Activated CD8-positive, alpha-beta memory T cell treated with anti-CD3 and anti-CD28 coated beads, Interleukin-2, amount 50 U/mL, for 24 hours (primary cell): ENCODE results near the gene GPC5.

Experiments used
- DNase-seq: peaks from one replicate; pipeline ENCODE4 v3.0.0-alpha.2; 2020; ENCODE audit errors: extremely low read depth

GPC5 gene

DNA sequence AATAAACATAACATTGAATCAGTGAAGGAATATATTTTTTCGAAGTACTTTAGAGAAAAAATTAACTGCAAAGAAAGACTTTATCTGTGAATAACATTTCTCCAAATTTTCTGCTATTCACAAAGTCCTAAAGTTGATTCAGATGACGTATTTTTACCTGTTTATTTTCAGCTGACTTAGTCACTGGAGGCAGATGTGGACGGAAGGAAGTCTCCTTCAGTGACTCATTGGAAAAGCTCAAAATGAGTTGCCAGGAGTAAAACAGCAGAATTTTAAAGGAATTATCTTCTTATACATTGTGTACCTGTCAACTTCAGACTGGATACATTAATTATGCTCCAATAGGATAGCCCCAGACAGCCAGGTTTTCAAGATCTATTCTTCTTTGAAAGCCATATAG, 1148.8 kb downstream of the GPC5 start:
- DNase-seq: no peak

DNA sequence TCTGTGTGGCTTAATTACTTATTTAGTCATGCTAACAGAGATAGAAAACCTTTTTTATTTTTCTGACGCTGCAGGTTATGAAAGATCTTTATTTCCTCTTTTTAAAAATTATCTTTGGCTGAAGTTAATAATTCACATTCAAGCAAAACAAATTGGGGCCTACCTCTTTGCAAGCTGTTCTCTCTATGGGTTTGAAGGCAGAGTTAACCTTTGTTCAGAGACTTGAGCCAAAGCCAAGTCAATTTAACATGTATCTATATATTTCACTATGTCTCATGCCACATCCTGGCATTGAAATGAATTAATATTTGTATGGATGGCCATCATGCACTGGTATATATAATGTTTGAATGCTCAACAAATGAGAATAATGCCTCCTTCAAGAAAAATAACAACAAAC, 1150.9 kb downstream of the GPC5 start:
- no peak for DNase-seq

DNA sequence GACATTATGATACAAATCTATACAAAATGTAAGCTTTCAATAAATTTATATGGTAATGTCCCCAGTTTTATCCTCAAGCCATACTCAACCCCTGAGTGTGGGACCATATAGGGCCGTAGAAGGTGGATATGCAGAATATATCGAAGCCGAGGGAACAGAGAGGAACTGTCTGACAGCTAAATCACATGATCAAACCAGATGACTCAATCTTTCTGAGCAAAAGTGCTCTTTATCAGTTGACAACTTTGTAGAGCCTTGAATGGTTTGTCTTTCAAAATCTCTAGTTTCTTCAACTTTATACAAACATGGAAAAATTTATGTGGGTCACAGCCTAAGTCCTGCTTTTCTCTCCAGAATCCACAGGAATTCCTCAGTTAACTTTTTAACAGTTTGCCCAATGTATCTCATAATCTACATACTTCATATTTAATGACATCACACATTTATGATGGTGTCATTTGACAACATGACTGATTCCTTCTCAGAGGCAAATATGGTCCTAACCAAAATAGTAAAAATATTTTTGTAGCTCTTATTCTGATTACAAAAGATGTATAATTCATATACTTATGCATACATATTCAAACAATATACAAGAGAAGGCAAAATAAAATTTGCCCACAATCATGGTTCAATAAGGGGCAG, 1155.2 kb downstream of the GPC5 start:
- DNase-seq: no peak

DNA sequence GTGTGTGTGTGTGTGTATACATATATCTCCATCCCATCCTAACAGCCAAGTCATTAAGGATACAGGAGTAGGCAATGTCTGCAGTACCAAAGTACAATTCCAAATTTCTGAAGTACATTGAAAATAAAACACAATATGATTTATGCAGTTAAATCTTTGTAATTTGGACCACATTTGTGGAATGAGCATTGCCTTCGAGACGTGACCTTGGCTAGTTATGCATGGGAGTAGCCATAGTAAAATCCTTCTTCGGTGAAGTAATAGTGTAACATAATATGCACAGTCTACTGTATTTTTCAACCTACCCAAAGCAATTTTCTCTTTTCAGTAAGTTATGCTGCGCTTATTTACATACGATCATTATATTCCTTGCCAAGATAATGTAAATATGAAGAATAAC, 1162.5 kb downstream of the GPC5 start:
- DNase-seq: no peak

DNA sequence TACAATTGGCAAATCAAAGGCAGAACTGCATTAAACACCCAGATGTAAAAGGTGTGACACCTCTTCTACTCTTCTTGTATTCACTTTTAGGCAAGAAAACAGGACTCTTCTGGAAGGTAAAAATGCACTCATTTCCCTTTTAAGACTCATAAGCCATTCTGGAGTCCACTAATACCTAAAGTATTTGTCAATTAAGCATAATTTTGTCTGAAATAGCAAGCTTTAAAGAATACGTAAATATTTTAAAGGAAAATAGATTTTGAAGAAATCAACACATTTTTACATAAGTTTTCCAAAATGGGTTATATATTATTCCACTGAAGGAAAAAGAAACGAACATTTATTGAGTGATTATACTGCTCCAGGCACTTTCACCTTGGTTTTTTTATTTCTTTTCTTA, 1166.5 kb downstream of the GPC5 start:
- DNase-seq: no peak

DNA sequence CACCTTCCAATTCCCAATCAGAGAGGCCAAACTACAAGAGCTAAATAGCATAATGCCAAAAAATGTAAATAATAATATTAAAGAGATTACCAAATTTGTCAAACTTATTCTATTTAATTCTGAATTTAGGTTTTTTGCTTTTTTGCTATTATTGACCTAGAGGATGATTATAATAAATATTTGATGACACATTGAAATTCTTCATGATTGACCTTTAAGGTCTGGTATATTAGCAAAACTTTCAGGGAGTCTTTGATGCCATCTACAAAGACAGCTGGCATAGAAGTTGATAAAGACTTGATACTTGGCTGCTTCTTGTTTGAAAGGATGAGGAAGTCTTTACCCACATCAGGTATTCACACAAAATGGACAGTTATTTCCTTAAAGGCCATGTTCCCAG, 1168.3 kb downstream of the GPC5 start:
- no peak for DNase-seq

DNA sequence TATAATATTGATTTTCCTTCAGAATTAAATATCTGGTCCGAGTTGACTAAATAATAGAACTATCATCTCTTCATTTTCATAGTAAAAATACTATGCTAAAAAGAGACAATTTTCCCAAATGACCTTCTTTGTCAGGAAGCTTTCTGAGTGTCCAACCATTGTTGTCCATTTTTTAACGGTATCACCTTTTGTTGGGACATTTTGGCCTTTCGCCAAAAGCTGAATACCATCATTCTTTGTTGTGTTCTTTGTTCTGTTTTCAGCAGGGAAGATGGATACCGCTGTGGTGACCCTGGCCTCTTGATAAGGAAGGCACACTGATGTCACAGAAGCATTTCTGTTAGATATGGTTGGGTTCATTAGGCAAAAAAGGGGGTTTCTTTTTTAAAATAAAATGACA, 1173.8 kb downstream of the GPC5 start:
- no peak for DNase-seq

DNA sequence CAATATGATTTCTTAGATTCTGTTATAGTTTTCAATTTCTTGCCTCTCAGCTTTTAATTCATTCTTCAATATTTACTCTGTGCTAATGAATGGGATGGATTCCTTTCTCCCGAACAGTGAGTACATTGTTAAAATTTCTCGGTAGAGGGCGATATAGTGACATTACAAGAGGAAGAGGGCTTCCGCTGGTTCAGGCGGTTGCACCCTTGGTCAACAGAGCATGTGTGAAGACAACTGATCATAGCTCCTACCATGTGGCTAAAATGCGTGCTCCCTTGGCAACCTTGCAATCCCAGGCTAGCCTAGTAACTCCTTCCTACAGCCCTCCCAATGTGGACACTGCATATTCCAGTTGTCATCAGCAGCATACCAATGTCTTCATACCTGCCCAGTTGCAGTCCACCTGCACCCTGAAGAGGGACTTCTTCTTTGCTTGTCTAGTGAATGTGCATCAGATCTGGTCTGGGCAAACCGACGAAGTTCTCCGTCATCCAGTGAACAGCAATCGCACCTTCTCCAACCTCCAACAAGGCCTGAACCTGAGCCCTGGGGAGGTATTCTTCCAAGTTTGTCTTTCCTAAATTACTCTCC, 1175.1 kb downstream of the GPC5 start:
- DNase-seq: no peak

DNA sequence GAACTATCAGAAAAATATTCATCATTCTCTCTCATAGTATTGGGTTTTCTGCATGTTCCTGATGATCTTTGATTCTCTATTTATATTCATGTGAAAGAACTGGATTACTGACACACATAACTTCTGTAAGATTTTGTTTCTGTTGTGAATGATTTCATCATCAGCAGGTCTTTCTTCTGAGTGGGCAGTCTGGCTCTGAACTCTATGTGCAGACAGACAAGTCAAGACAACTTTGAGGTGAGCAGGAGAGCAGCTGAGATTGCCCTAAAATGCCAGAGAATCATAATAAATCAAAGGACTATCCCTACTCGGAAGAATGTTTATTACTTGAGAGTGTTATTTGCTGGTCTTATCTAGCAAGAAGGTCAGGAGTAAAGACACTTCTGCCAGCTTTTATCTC, 1176.1 kb downstream of the GPC5 start:
- no peak for DNase-seq

DNA sequence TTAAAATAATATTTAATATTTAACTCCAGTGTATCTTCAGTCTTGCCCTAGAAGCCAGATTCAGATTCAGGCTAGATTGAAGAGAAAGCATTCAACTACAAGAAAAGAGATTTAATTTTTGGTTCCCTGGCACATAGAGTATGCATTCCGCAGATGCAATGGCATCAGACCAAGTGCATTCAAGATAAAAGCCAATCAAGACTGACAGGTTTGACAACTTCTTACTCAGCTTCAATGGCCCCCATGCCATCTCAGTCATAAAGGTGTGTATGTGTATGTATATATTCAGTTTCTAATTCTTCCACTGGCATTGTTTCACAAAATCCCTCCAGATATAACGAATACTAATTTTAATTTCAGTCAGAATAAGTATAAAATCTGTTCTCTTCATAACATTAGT, 1177.4 kb downstream of the GPC5 start:
- DNase-seq: no peak

DNA sequence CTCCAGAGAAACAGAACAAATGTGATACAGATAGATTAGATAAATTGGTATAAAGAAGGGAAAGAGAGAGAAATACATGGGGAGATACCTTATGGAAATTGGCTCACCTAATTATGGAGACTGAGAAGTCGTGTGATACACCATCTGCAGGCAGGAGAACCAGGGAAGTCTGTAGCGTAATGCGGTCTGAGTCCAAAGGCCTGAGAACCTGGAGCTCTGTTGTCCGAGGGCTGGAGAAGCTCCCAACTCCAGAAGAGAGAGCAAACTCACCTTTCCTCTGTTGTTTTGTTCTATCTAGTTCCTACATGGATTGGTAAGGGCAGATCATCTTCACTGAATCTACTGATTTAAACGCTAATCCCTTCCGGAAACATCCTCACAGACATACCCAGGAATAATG, 1179.9 kb downstream of the GPC5 start:
- DNase-seq: no peak

DNA sequence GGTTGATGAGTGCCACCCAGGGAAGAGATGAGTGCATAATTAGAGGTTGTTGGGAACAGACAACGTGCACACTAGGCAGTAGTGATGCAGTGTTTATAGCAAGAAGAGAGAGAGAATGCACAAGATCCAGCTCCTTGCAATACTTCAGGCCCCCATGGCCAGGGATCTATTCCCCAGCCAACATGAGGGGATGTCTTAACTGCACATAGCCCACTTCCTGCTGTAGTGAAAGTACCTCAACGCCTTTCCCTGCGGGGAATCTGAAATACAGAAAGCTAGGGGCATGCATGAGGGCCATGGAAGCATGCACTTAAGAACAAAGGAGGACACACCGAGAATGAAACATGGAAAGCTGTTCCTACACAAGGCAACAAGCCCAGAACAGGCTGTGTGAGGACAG, 1191.5 kb downstream of the GPC5 start:
- no peak for DNase-seq

DNA sequence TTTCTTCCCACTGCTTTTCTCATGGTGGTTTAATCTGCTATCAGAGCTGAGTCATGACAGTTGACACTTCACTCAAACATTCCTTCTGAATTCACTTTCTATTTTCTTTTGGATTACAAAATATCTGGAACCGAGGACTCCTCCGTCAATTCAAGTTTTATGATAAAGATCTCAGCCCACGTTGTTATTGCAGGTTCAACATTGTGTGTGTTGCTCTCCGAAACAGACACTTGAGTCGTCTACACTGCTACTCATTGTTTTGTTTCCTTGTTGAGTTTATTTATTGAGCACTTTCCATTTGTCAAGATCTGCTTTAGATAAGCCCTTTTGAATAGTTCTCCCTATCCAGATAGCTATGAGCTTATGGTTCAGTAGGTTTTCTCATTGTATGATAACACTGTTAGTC, 1192.1 kb downstream of the GPC5 start:
- DNase-seq: no peak

DNA sequence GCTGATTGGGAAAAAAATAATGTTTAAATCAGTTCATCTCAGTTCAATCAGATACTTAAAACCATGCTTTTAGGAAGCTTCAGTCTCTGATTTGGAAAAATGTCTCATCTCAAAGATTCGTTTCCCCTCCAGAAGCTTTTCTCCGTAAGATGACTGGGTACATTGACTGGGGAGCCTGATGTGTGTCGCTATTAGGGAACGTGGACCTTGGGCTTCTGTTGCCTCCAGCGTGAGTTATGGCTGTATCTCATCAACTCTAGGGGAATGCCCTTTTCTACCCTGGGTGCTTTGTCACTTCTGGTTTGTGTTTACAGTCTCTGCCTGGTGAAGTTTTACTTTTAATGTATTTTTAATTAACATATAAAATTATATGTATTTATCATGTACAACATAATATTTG, 1192.7 kb downstream of the GPC5 start:
- DNase-seq: no peak

DNA sequence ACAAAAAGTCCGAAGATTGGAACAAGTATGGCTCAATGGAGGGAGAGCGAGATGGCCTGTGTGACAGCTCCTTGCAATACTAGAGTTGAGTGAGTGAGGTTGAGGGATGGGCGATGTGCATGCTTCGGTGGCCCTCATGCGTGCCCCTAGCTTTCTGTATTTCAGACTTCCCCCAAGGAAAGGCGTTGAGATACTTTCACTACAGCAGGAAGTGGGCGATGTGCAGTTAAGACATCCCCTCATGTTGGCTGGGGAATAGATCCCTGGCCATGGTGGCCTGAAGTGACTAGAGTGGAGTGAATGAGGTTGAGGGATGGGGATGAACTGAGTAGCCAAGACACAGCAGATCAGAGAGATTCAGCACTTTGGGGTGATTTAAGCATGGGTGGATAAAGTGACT, 1194.3 kb downstream of the GPC5 start:
- DNase-seq: no peak

DNA sequence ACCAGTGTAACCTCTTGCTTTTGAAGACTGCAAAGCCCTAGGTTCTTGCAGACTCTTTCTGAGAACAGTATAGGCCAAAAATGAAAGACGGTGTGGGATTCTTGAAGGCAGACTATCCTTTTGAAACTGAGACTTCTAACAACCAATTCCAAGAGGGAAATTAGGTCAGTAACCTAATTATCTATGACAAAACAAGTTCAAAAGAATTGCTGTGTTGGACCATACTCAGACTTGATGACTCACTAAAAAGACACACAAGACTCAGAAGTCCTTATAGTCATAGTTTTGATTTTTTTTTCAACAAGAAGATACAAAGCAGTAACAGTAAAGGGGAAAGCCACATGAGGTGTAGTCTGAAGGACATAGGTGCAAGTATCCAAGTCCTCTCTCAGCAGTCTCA, 1204.1 kb downstream of the GPC5 start:
- no peak for DNase-seq

DNA sequence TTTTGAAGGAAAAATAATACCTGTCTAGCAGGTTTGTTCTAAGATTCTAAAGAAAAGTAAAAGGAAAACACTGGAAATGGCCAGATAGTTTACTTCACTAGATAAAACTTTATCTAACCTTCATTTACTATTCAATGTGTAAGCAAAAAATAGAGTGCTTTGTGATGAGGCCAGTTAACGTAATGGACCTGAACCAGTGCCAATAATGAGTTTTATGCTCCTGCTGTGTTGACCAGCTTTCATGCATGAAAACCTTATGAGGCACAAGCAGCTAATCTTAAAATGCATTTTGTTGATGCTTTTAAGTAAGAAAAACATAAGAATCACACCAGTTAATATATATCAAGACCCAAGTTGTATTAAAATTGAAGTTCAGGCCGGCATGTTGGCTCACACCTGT, 1211.0 kb downstream of the GPC5 start:
- no peak for DNase-seq

DNA sequence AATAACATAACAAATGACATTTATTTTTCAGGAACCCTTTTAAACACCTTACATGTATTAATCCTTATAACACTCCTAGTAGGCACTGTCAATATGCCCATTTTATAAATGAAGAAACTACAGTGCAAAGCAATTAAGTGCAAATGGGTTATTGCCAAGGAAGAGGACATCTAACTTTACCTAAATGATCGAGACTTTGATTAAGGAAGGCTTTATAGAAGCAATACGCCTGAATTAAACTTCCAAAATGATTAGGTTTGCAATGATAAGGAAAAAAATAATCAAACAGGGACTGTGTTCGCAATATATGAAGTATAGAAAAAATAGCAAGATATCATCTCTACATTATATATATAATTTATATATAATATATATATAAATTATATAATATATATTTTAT, 1214.5 kb downstream of the GPC5 start:
- DNase-seq: no peak

DNA sequence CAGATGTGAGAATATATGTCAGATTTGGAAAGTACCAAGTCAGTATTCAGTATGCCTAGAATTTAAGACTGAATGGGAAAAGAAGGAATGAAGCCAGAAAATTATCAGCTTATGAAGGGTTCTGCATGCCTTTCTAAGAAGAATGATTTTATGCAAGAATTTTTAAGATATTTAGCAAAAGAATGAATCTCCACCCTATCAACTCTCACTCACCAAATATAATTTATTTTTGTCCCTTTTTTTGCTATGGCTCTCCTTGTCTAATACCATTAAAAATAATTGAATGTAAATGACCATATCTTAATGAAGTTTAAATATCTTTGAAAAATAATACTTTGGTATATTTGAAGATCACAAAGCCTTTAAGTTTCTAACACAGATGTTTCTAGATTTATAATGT, 1215.5 kb downstream of the GPC5 start:
- no peak for DNase-seq

DNA sequence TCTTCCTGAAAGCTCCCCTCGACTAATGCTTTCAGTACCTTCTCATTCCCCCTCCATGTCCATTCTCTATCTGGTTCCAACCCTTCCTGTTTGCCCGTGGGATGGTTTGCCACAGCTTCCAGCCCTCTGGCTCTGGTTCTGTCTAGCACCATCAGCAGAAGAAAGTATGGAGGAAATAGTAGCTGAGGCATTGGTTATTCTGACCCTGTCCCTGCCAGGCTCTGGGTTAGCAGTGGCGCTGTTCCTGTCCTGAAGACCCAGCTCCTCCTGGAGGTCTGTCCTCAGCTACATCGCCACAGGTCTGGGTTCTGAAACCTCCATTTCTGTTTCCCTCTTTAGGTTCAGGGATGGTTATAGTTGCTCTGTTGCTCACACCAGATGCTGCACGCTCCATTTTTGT, 1223.6 kb downstream of the GPC5 start:
- no peak for DNase-seq

DNA sequence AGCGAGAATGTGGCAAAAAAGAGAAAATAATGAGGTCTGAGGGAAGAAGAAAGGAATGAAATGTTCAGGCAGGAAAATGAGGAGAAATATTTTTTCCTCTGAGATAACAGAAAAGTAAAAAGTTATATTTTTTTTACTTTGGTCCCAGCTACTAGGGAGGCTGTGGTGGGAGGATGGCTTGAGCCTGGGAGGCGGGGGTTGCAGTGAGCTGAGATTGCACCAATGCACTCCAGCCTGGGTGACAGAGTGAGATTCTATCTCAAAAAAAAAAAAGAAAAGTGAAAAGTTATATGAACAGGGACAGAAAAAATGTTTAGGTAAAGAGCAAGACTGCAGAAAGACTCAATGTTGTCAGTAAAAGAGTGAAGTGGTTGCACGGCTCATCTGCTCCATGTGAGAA, 1224.5 kb downstream of the GPC5 start:
- DNase-seq: no peak

DNA sequence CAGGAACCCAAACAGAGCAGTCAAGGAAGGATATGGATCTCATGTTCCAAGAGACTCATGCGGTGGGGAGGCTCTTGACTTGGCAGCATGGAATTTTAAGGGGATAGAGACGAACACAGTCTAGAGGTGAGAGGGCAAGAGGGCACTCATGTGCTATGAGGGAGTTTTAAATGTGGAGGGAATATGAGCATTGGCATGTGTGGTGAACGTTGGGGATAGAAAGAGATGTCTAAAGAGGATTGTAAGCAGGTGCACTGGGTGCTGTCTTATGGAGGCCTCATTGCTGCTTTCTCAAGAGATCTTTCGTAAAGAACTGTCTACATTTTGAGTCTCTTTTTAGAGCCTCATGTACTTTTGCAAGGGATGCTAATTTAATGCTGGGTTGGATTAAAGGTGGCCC, 1227.9 kb downstream of the GPC5 start:
- DNase-seq: no peak

DNA sequence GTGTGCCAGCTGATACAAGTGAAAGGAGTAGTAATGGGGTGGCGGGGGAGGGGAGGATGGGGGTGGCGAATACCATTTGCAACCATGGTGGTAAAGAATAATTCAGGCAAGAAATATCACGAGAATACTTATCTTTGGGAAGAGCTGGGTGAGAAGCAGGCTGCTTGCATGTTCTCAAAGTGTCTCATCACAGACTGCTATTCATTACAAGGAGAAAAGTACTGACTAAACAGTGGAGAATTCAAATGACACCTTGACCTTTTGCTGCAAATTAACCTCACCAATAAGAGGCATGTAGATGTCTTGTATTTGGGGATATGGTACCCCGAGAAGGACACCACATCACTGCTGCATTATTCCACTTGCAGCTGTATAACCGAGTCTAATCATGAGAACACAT, 1242.5 kb downstream of the GPC5 start:
- no peak for DNase-seq

DNA sequence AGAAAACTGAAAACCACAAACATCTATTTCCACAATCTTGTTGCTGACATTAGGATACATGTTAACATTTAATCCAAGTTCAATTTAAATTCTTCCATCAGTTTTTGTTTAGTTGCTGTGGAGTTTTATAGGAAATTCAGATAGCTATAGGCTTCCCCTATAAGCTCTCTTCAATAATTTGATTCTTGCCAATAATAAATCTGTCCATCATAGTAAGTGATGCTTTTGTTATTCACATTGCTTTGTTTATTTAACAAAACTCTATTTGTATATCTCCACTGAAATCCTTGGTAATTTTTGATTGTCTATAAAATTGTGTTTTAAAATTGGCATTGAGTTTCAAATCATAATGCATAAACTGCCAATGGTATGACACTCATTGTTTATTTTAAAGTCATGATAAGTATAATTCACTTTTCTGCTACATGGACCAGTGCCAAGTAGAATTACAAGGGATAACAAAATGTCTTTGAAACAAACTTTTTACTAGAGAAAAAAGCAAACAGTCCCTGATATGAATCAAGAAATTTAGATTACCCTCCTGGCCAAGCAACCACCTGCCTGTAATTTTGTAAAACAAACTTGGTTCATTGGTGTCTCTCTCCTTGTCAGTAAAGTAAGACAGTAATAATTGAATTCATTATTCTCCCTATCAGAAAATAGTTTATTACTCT, 1250.9 kb downstream of the GPC5 start:
- no peak for DNase-seq
